Stimulated activated CD4-positive, alpha-beta T cell treated with anti-CD3 and anti-CD28 coated beads, Interleukin-4, amount 100 ng/mL, for 48 hours (primary cell): ENCODE results near the gene NHLRC4.

Experiments used
- DNase-seq, 2 donors: peaks; one replicate each; pipeline ENCODE4 v3.0.0-alpha.2; 2020; ENCODE audit warnings: low read depth in 2 of 2

The NHLRC4 gene

GRCh38 chr16:530111-530817 lies 36.5 kb upstream of the NHLRC4 start:
- no peak for DNase-seq

GRCh38 chr16:531494-532125 lies 35.2 kb upstream of the NHLRC4 start:
- DNase-seq: no peak

- no peak for DNase-seq
Measured at GRCh38 chr16:533391-534123, 33.2 kb upstream of the NHLRC4 start.

GRCh38 chr16:534135-534534 lies 32.7 kb upstream of the NHLRC4 start:
- no peak for DNase-seq

- no peak for DNase-seq
Measured at GRCh38 chr16:534856-535445, 31.9 kb upstream of the NHLRC4 start.

GRCh38 chr16:535446-536405 lies 31.1 kb upstream of the NHLRC4 start:
- DNase-seq: no peak

GRCh38 chr16:536746-537145 lies 30.1 kb upstream of the NHLRC4 start:
- no peak for DNase-seq

- DNase-seq: no peak
Measured at GRCh38 chr16:537415-538335, 29.1 kb upstream of the NHLRC4 start.

GRCh38 chr16:539901-540530 lies 26.8 kb upstream of the NHLRC4 start:
- no peak for DNase-seq

- no peak for DNase-seq
Measured at GRCh38 chr16:540645-541340, 26.0 kb upstream of the NHLRC4 start.

GRCh38 chr16:543301-544164 lies 23.3 kb upstream of the NHLRC4 start:
- DNase-seq: no peak

GRCh38 chr16:544517-544916 lies 22.3 kb upstream of the NHLRC4 start:
- no peak for DNase-seq

- DNase-seq: no peak
Measured at GRCh38 chr16:546909-547770, 19.7 kb upstream of the NHLRC4 start.

GRCh38 chr16:548586-548985 lies 18.2 kb upstream of the NHLRC4 start:
- no peak for DNase-seq

- no peak for DNase-seq
Measured at GRCh38 chr16:549544-550263, 17.1 kb upstream of the NHLRC4 start.

GRCh38 chr16:551210-551609 lies 15.6 kb upstream of the NHLRC4 start:
- DNase-seq: no peak

GRCh38 chr16:552171-552570 lies 14.6 kb upstream of the NHLRC4 start:
- no peak for DNase-seq
